HG02852 (cell line): ENCODE data around the gene TAS1R1.

Source experiments
- ATAC-seq: cut with Tn5 transposase; IDR thresholded peaks from one replicate; pipeline ENCODE4 v1.9.1; 2021; ENCODE audit warnings: mild to moderate bottlenecking, moderate library complexity; ENCODE audit not compliant: unreplicated experiment

TAS1R1 gene

DNA sequence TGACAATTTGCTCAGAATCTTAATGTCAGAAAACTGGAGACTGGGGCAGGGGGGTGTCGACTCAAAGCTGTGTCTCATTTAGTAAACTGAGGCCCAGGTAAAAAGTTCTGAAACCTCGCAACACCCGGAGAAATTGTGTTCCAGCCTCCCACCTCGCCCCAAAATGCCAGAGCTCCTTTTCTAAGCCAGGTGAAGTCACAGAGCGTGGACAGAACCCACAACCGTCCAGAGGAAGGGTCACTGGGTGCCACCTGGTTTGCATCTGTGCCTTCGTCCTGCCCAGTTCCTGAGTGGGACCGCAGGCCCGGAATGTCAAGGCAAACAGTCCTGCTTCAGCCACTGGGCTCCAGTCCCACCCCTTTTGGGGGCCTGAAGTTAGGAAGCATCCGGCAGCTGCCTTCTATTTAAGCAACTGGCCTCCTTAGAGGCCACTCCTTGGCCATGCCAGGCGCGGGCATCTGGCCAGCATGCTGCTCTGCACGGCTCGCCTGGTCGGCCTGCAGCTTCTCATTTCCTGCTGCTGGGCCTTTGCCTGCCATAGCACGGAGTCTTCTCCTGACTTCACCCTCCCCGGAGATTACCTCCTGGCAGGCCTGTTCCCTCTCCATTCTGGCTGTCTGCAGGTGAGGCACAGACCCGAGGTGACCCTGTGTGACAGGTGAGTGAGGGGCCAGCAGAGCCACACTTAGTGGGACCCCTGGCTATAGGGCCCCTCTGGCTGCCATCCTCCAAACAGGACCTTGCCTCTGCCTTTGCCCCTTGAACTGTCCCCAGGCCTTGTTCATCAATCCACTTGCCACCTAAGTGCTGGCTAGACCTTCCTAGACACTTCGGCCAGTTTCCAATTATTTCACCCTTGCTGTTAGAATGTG, at the start of gene TAS1R1:
Gene TAS1R1 (plus strand): TSS at position 401 of the 872 bp plus-strand sequence. CDS start 67 bp downstream, at position 468.
- no peak for ATAC-seq

DNA sequence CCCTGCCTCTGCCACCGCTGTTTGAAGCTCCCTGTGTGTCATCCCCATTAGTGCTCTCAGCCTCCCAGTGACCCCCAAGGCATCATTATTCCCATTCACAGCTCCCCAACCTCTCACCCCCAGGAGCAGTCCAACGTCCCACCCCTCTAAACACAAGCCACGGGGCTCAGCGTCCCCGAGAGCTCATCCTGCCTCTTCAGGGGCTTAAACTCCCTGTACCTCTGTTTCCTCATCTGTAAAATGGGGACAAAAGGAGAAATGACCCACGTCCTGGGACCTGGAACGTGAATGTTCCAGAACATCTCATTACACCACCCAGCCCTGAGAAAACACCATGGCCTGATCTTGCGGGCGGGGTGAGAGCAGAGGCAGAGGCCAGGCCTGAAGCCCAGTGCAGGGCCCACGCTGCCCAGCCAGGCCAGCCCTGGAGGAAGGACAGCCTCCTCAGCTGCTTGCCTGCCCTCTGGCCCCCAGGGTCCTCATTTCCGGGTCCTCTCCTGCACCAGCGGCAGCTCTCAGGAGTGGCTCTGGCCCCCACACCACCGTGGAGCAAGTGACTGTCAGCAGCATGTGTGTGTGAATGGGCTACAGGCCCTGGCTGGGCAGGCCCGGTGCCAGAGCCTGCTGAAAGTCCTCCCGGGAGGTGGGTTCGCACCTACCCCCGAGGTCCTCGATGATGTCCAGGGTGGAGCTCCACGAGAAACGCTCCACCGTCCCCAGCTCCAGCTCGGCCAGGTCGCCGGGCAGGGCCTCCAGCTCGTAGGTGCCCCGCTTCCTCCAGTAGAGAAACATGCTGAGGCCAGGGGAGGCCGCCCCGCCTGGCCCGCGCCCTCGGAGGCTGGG, 49.5 kb upstream of the TAS1R1 start:
- no peak for ATAC-seq

DNA sequence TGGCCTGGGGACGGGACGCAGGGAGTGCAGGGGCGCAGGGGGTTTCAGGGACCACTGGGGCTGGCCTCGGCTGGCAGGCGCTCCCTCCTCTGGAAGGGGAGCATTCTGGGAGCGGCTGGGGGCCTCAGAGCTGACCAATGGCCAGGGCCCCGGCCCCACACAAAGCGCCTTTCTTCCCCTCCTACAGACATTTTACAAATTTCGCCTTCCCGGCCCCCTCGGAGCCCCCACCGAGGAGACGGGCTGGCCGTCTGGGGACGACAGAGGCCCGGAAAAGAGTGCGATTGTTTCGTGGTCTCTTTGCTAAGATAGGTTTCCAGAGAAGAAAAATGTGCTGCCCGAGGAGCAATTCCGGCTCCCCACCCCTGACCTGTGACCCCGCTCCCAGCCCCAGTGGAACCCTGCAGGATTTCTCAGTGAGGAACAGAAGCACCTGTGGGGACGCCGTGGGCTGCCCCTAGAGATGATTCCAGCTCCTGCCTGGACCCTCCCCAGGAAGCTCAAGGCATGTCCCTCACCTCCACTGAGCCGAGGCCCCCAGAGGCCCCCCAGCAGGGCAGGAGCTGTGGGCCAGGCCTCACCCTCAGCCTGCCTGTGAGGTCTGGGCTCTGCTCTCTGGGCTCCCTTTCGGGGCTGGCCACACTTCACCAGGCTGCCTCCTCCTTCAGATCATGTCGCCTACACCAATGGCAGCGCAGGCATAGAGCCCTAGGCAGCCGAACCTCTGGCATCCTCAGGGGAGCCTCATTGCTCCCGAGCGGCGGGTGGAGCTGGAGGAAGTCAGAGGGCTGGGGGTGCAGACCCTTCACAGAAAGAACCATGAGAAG, 48.7 kb upstream of the TAS1R1 start:
- no peak for ATAC-seq

DNA sequence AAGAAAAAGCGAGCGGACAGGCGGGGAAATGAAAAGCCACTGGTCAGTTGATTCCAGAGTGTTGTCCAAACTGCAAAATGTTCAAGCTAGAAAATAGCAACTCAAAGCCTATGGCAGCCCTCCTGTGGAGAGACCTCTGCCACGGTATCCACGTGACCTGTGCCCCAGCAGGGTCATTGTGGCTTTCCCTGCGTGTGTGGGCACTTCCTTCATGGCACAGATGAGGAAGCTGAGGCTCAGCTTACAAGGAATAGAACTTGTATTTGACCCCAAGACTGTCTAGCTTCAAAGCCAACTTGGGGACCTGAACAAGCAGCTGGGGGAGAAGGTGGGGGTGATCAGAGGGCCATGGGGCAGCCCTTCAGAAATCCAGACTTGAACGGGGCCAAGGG, 48.1 kb upstream of the TAS1R1 start:
- ATAC-seq: no peak

DNA sequence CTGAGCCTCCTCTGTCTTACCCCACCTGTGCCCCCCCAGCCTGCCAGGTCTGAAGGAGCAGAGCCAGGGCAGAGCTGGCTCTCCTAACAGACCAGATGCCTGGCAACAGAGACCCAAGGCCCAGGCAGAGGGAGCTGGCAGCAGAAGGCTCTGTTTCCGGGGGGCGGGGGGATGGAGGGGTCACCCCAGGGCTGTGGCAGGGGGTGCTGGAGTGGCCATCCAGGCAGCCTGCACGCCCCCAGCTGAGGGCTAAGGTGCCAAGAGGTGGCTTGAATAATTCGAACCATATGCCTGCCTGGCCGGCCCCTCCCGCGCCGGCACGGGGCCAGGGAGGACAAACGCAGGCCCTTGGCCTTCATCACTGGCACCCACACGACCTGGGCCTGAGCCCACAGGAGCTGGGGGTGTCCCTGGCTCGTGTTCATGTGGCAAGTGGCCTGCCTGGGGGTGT, 47.6 kb upstream of the TAS1R1 start:
- no peak for ATAC-seq

DNA sequence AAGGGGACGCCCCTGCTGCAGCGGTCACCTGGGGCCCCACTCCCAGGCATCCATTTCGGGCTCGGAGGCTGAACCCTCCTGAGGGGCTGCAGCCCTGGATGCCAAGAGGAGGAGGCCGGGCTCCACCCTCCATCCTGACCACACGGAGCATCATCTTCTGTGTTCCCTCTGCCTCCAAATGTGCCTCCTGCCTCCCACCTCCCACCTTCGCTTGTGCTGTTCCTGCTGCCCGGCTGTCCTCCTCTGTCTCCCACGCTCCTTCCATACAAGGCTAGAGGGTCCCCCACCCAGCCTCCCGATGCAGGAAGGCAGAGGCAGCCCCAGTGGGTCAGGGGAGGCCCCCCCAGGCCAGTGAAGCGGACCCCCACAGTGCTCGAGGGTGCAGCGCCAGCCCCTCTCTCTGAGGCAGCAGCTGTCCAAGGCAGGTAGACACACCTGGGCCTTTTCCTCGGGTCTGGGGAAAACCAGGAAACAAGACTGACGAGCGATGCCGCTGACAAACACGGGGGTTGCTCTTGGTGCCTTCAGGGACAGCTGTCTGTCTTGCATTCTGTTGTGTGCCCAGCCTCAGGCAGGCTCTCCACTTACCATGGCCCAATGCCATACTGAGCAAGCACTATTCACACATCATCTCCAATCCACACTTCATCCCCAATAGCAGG, 46.8 kb upstream of the TAS1R1 start:
- no peak for ATAC-seq

DNA sequence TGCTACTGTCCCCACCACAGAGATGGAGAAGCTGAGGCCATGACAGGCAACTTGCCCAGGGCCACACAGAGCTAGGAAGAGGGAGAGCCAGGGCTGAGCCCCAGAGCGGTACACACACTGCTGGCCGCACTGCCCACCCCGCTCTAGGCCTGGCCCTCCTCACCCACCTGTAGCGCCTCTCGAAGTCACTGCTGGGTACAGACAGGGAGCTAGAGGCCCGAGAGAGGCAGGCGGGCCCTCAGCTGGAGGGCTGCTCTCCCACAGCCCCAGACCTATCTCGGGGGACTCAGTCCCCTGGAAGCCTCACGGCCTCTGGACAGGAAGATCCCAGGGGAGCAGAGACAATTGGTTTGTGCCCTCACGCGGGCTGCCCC, 46.3 kb upstream of the TAS1R1 start:
- ATAC-seq: no peak

DNA sequence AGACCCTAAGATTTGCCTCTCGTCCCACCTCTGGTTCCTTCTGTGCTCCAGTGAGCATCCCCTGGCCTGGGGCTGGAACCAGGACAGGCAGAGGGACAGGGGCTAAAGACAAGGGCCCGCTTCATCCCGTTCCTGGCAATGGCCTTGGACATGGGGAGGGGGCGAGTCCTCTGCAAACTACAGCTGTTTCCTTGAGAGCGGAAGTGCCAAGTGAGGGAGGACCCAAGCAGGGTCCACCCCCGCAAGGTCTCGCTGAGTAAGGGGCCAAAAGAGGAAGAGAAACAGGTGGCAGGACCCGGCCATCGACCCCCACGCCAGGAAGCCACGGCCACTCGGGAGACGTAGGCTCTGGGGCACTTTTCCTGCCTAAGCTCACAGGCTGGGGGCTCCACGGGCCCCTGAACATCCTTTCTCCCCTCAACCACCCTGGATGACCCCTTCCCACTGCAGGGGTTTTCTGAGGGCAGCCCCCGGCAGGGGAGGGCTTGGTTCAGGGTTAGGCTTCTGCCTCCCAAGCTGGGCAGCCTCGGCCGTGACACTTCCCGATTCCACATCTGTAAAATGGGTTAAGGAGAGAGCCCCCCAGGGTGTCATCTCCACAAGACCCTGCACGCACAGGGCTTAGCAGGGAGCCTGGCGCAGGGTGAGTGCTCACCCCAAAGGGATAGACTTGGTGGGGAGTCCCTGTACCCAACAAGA, 45.7 kb upstream of the TAS1R1 start:
- ATAC-seq: no peak

DNA sequence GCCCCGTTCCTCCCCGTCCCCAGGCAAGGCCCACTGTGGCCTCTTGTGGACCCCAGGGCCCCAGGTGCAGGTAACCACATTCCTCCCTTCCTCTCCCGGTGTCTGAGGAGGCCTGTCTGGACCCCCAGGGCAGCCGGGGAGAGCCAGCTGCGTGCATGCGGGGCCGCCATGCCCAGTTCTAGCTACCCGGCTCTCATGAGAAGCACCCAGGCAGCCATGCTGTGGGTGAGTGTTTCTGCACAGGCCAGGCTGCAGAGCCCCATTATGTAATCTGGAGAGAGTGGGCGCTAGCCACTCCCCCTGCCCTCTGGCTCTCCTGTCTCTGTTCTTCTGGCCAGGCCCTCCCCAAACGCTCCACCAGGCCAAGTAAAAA, 45.2 kb upstream of the TAS1R1 start:
- no peak for ATAC-seq

DNA sequence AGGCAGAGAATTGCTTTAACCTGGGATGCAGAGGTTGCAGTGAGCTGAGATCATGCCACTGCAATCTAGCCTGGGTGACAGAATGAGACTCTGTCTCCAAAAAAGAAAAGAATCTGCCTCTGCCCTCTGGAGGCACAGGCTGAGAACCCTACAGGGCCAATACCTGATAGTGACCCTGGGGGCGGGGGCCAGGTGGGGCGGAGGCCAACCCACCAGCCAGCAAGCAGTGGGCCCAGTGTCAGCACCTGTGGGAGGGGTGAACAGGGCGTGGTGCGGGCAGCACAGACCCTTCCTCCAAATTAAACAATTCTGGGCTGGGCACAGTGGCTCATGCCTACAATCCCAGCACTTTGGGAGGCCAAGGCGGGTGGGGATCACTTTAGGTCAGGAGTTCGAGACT, 44.6 kb upstream of the TAS1R1 start:
- no peak for ATAC-seq

DNA sequence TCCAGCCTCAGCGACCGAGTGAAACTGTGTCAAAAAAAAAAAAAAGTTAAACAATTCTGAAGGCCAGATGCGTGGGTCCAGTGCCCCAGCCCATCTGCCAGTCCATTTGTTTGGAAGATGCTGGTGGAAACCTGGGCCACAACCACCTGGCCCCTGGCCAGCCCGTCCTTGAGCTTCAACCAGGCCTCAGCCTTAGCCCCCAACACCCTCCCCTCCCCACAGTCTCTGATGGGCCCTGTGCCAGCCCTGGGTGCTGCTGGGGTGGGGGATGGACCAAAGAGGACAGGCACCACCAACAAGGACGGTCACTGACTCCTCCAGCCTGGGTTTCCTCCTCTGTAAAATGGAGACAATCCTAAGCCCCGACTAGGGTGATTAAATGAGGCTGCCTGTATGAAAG, 44.1 kb upstream of the TAS1R1 start:
- ATAC-seq: no peak

DNA sequence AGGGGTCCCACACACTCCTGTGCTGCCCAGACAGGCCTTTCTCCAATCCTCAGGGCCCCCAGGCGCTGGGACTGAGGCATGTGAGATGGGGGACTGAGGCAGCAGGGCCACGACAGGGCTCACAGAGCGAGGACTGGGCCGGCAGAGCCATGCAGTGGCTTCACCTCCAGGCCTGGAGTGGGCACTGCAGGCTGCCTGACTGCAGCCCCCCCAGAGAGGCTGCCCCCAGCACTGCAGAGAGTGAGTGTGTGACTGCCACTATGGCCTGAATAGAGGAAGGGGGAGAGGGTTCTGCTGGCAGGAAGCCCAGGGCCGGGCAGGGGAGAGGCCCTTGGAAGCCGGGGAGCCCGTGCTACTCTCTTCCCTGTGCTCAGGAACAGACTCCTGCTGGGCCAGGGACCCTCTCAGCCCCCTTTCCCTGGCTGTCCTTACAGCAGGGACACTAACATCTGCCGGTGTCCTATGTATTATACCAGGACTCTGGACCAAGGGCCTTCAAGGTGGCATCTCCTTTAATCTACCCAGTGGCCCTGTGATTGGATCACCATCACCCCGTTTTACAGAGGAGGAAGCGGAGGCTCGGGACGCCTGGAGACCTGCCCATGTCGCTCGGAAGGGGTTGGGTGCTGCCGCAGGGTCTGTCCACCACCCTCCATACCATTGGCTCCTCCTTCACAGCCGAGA, 43.4 kb upstream of the TAS1R1 start:
- ATAC-seq: no peak

DNA sequence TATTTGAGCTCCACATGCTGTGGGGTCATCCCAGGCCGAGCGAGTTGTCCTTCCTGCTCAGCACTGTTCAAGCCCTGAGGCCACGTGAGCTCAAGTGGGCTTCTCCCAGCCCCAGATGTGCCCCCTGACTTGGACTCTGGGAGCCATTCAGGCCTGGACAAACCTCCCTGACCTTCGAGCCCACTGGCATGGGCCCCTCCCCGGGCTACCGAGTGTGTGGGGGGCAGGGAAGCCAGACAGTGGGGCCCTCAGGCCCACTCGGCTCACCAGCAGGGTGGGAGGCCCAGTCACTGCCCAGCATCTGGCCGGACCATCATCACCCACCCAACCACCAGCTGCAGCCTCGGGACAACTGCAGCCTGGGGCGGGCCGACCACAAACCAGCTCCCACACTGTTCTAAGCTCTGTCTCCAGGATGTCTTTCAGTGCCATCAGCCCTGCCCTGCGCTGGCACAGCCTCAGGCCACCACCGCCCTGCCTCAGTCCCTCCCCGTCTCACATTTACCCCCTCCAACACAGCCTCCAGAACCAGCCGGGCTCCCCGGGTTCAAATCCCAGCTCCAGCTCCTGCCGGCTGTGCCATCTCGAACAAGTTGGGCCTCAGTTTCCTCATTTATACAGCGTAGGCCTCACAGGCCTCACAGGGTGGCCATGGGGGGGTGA, 42.7 kb upstream of the TAS1R1 start:
- ATAC-seq: no peak

DNA sequence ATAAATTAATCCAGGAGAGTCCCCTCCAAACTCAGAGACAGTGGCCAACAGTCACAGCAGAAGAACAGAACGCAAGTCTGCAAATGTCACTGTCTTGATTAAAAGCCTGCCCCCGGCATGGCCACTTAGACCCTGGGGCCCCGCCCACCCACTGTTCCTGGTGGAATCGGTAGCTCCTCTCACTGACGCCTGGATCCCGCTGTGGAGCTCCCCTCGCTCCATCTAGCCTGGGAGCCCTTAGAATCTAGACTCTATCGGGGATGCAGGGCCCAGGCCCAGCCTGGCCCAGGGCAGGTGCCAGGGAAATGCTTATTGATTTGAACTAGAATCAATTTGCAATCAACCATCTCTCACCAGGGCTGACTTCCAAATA, 42.2 kb upstream of the TAS1R1 start:
- ATAC-seq: no peak

DNA sequence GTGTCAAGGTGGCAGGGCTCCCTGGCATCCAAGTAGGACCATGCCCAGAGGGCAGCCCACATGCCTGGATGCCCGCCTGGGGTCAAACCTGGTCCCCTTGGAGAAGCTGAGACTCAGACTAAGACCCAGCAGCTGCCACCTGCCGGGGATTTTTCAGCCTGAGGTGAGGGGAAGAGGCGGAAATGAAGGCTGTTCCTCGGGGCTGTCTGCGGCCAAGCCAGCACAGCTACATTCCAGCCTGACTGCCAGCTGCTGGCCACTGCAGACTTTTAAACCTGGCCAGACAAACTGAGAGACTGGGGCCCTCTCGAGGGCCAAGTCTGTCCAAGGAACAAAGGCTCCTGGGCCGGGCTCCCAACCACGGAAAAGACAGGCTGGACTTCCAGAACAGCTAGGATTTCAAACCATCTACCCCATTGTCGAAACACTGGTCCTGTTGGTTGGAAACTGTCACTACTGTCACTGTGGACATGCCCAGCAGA, 41.7 kb upstream of the TAS1R1 start:
- no peak for ATAC-seq

DNA sequence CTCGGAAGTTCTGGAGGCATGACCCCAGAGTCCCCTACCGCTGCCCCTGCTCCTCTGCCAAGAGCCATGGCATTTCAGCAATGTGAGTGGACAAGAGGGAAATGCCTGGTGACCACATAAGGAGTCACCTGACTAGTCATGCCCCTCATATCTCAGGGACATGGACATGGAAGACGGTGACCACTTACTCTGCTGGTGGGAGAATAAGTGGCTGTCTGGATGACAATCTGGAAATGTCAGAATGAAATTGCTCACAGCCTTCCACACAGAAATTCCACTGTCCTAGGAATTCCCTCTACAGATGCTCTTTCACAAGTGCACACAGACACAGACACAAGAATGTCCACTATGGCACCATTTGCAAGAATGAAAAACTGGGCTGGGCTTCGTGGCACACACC, 39.3 kb upstream of the TAS1R1 start:
- no peak for ATAC-seq

DNA sequence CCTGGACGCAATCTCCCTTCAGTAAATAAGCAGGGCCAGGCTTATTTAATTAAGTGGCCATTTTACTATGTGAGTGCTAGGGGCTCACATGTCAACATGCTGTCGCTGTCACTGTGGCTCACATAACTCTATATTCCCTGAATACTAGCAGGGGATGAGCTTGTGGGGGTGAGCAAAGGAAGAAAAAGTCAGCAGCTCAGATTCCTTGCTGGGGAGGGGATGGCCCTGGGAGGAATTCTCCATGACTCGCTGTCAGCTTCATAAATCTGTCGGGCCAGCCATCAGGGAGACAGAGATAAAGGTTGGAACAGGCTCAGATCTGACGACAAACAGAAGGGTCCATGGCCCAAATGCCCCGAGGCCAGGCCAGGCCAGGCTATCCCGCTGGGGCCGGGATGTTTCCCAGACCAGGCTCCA, 37.7 kb upstream of the TAS1R1 start:
- no peak for ATAC-seq

DNA sequence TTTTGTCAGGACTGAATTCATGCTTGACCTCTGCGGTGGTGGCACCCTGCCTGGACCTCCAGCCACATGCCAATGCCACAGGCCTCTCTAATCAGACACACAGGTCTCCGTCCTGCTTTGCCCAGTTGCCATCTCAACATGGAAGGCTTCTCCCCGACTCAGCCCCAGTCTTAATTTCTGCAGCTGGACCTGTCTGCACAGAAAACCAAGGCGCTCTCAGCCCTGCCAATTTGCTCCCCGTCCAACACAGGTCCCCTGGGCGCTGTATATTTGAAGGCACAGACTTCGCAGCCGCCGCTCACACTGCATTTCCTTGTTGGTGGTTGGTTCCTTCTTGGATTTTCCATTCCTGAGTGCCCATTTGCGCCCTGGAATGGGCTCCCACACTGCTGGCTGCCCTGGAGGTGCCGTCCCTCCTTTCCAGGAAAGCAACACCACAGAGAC, 35.6 kb upstream of the TAS1R1 start:
- no peak for ATAC-seq
